ENCODE measurements around the gene HELLS.

GRCh38 chr10:94614558-94614957, 69.0 kb downstream of the HELLS start:
- TF ChIP-seq, protein P1, sequence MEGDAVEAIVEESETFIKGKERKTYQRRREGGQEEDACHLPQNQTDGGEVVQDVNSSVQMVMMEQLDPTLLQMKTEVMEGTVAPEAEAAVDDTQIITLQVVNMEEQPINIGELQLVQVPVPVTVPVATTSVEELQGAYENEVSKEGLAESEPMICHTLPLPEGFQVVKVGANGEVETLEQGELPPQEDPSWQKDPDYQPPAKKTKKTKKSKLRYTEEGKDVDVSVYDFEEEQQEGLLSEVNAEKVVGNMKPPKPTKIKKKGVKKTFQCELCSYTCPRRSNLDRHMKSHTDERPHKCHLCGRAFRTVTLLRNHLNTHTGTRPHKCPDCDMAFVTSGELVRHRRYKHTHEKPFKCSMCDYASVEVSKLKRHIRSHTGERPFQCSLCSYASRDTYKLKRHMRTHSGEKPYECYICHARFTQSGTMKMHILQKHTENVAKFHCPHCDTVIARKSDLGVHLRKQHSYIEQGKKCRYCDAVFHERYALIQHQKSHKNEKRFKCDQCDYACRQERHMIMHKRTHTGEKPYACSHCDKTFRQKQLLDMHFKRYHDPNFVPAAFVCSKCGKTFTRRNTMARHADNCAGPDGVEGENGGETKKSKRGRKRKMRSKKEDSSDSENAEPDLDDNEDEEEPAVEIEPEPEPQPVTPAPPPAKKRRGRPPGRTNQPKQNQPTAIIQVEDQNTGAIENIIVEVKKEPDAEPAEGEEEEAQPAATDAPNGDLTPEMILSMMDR (IDR thresholded peaks at IDR 0.05) = no peak
- TF ChIP-seq POLR2A (IDR thresholded peaks at IDR 0.05) (no peak), EP300 (IDR thresholded peaks at IDR 0.05) (no peak)

Data from tibial nerve (tissue), 4 donors.